ENCODE measurements around the gene MEOX1. TPM values are rescaled to one million over a fixed set of nuclear protein-coding genes. Genes with fewer than 3 reads are reported as not detected.

The MEOX1 gene
- total and polyA plus RNA-seq, 7 donors = 3.9 to 8.7 (median 6.4) TPM

DNA sequence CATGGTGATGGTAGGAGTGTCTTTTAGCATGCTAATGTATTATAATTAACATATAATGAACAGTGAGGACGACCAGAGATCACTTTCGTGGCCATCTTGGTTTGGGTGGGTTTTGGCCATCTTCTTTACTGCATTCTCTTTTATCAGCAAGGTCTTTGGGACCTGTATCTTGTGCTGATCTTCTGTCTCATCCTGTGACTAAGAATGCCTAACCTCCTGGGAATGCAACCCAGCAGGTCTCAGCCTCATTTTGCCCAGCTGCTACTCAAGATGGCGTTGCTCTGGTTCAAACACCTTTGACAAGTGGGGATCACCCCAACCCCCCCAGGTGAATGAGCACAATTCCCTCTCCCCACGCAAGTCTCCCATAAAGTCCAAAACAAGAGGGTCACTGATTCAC, 66.3 kb downstream of the MEOX1 start:
- no peaks in the 10 kb centered on the region for H3K9me3 ChIP-seq
- H3K4me3 ChIP-seq = no peak overlapping the region
- H3K27ac ChIP-seq = no peak overlapping the region
- TF ChIP-seq, protein P1, sequence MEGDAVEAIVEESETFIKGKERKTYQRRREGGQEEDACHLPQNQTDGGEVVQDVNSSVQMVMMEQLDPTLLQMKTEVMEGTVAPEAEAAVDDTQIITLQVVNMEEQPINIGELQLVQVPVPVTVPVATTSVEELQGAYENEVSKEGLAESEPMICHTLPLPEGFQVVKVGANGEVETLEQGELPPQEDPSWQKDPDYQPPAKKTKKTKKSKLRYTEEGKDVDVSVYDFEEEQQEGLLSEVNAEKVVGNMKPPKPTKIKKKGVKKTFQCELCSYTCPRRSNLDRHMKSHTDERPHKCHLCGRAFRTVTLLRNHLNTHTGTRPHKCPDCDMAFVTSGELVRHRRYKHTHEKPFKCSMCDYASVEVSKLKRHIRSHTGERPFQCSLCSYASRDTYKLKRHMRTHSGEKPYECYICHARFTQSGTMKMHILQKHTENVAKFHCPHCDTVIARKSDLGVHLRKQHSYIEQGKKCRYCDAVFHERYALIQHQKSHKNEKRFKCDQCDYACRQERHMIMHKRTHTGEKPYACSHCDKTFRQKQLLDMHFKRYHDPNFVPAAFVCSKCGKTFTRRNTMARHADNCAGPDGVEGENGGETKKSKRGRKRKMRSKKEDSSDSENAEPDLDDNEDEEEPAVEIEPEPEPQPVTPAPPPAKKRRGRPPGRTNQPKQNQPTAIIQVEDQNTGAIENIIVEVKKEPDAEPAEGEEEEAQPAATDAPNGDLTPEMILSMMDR (IDR thresholded peaks at IDR 0.05) = no peak
- intact Hi-C loops (cut with DNase I) = loop anchor here (5.0 kb wide), 1 partner anchor 47 kb away; no protein-coding TSS in a partner anchor
- 67 to 88% (median 73%) methylated on average over 4 of the region's 4 CpGs for WGBS, 3 donors
- H3K36me3 ChIP-seq (ENCODE audit: insufficient read depth in 1 of 2, low read depth in 1 of 2) = no peaks in the 10 kb centered on the region
- H3K4me1 ChIP-seq = peaks cover 8% of the 10 kb centered on the region
- no peak for ATAC-seq
- no peak for DNase-seq
- peaks cover 0 to 3% (median 1%) of the 10 kb centered on the region in 3 donors for H3K27me3 ChIP-seq (ENCODE audit: insufficient read depth in 3 of 3, low read length in 2 of 3)

DNA sequence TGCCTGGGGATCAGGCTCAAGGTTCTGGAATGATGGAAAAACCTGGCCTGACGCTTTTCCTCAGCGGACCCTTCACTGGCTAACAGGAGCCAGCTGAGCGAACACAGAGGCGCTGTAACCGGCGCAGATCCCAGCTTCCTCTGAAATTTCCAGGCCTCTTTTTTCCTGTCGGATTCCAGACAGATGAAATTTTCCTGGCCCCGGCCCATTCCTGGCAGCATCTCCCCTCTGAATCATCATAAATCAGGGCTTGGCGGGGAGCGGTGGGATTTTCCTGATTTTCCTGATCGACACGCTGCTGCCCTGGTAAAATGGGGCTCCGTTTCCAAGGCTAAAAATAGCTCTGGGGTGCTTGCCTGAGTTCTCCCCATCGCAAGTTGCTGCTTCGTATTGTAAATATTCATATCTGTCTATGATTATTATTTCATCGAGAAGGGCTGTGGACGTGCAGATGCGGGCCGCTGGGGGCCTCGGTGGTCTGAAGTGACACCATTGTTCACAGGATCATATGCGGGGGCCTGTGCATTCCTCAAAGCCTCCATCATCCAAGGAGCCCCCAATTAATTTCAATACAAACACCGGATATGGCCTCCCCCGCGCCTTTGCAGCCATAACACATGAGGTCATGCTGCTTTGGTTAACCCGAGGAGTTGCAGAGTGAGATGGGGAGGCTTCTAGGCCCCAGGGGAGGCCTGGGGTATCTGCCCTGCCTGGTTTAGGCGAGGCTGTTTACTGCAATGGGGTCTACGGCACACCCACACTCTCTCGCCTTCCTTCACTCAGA, 69.8 kb downstream of the MEOX1 start:
- H3K27me3 ChIP-seq (ENCODE audit: insufficient read depth in 3 of 3, low read length in 2 of 3) = peaks cover 0 to 3% (median under 1%) of the 10 kb centered on the region in 3 donors
- H3K4me3 ChIP-seq = no peak overlapping the region
- peak; percentile 57 to 75 (median 65) for ATAC-seq
- peaks cover 8% of the 10 kb centered on the region for H3K4me1 ChIP-seq
- DNase-seq = peak; percentile 76 to 86
- H3K9me3 ChIP-seq = no peaks in the 10 kb centered on the region
- no peaks in the 10 kb centered on the region for H3K36me3 ChIP-seq (ENCODE audit: insufficient read depth in 1 of 2, low read depth in 1 of 2)
- intact Hi-C loops (cut with DNase I) = no loop called here
- TF ChIP-seq, protein P1 (IDR thresholded peaks at IDR 0.05) = no peak
- WGBS, 3 donors = 22 to 34% (median 23%) methylated on average over 28 of the region's 28 CpGs
- peak overlapping the region; percentile 75 for H3K27ac ChIP-seq

DNA sequence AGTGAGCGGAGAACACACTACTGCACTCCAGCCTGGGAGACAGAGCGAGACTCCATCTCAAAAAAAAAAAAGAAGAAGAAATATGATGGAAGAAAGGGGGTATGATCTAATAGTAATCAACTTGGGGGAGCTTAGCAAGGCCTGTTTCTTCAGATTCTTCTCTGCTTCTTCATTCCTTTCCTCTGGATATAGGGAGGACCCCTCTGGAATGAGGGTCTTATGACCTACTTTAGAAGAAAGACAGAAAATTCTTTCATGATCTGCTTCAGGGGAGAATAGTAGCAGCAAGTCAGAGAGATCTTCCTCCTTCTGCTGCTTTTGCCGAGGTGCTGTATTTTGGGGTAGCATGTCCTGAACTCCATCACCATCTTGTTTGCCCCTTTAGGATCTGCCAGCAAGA, 70.7 kb downstream of the MEOX1 start:
- DNase-seq (no peak), ATAC-seq (no peak)
- 90 to 95% (median 95%) methylated on average over 3 of the region's 3 CpGs for WGBS, 3 donors
- peaks cover 8% of the 10 kb centered on the region for H3K4me1 ChIP-seq
- peak overlapping the region; percentile 75 for H3K27ac ChIP-seq
- peaks cover 0 to 3% (median 0%) of the 10 kb centered on the region in 3 donors for H3K27me3 ChIP-seq (ENCODE audit: insufficient read depth in 3 of 3, low read length in 2 of 3)
- no peak overlapping the region for H3K4me3 ChIP-seq
- no peaks in the 10 kb centered on the region for H3K36me3 ChIP-seq (ENCODE audit: insufficient read depth in 1 of 2, low read depth in 1 of 2)
- TF ChIP-seq, protein P1 (IDR thresholded peaks at IDR 0.05) = no peak
- H3K9me3 ChIP-seq = no peaks in the 10 kb centered on the region
- intact Hi-C loops (cut with DNase I) = no loop called here

Other genes starting within 250 kb of the MEOX1 start
- 10 to 100 TPM; 22.5 to 42.5 (median 27.9) TPM for gene DHX8, start 177.9 kb downstream of the MEOX1 start, total RNA-seq
- gene DHX8, start 177.9 kb downstream of the MEOX1 start, polyA plus RNA-seq = 10 to 100 TPM; 13.4 to 28.3 (median 21.7) TPM
- under 1 TPM; 0.21 to 0.44 (median 0.27) TPM for gene ETV4, start 115.6 kb downstream of the MEOX1 start, total RNA-seq
- gene ETV4, start 115.6 kb downstream of the MEOX1 start, polyA plus RNA-seq = under 1 TPM; 0.25 to 0.34 (median 0.31) TPM
- not detected for gene SOST, start 96.9 kb upstream of the MEOX1 start, total RNA-seq
- not detected for gene SOST, start 96.9 kb upstream of the MEOX1 start, polyA plus RNA-seq
- 100 to 1,000 TPM; 191 to 253 (median 209) TPM for gene DUSP3, start 117.1 kb upstream of the MEOX1 start, total RNA-seq
- 100 to 1,000 TPM in 2 of 3 donors, 10 to 100 TPM in 1; 90.1 to 250 (median 170) TPM for gene DUSP3, start 117.1 kb upstream of the MEOX1 start, polyA plus RNA-seq
- gene CFAP97D1, start 118.5 kb upstream of the MEOX1 start, total RNA-seq = not detected
- under 1 TPM in 2 of 3 donors, not detected in 1; 0.01 to 0.17 TPM for gene CFAP97D1, start 118.5 kb upstream of the MEOX1 start, polyA plus RNA-seq
- 1 to 10 TPM; 1.4 to 2.0 (median 1.5) TPM for gene MPP3, start 171.2 kb upstream of the MEOX1 start, total RNA-seq
- gene MPP3, start 171.2 kb upstream of the MEOX1 start, polyA plus RNA-seq = 1 to 10 TPM; 1.0 to 1.6 (median 1.4) TPM
- gene CD300LG, start 185.3 kb upstream of the MEOX1 start, total RNA-seq = 10 to 100 TPM in 2 of 4 donors, 1 to 10 TPM in 2; 6.9 to 11.5 (median 10.2) TPM
- gene CD300LG, start 185.3 kb upstream of the MEOX1 start, polyA plus RNA-seq = 10 to 100 TPM in 2 of 3 donors, 1 to 10 TPM in 1; 5.4 to 21.7 (median 14.7) TPM
- 1 to 10 TPM in 1 of 4 donors, under 1 TPM in 3; 0.42 to 1.6 (median 0.62) TPM for gene MPP2, start 245.6 kb upstream of the MEOX1 start, total RNA-seq
- gene MPP2, start 245.6 kb upstream of the MEOX1 start, polyA plus RNA-seq = under 1 TPM; 0.19 to 0.38 (median 0.21) TPM

All from psoas muscle (tissue), 8 donors.